Naive B cell (primary cell): ENCODE measurements around the gene AIFM3. TPM values are rescaled to one million over a fixed set of nuclear protein-coding genes. Genes with fewer than 3 reads are reported as not detected.

Source experiments
- ATAC-seq, 2 donors: fragments of 150-1000 bp; cut with Tn5 transposase; 2 replicates each; pipeline ENCODE4 v1.10.0; 2021; ENCODE audit warnings: low read depth in 2 of 2, mild to moderate bottlenecking in 2 of 2, moderate library complexity in 2 of 2
- DNase-seq: peaks from one replicate; pipeline ENCODE4 v3.0.0; 2022
- H3K27ac Mint-ChIP-seq, 6 donors: one replicate each; pipeline ENCODE4 v1.8.0; 2020 to 2022; ENCODE audit warnings: mild to moderate bottlenecking in 6 of 6, mixed read lengths in 6 of 6, moderate library complexity in 5 of 6, inconsistent platforms in 2 of 6
- H3K27me3 Mint-ChIP-seq, 3 donors: one replicate each; pipeline ENCODE4 v1.8.0; 2021 to 2022; ENCODE audit warnings: mixed read lengths in 3 of 3, mild to moderate bottlenecking in 1 of 3
- H3K36me3 Mint-ChIP-seq, 2 donors: one replicate each; pipeline ENCODE4 v1.8.0; 2020 to 2022; ENCODE audit warnings: mixed read lengths in 2 of 2, inconsistent platforms in 1 of 2, mild to moderate bottlenecking in 1 of 2
- H3K4me1 Mint-ChIP-seq, 3 donors: one replicate each; pipeline ENCODE4 v1.8.0; 2020 to 2022; ENCODE audit warnings: mixed read lengths in 3 of 3, inconsistent platforms in 1 of 3, mild to moderate bottlenecking in 1 of 3, moderate library complexity in 1 of 3
- H3K4me3 Mint-ChIP-seq, 8 donors: one replicate each; pipeline ENCODE4 v1.8.0; 2020 to 2022; ENCODE audit warnings: mild to moderate bottlenecking in 8 of 8, mixed read lengths in 8 of 8, moderate library complexity in 8 of 8, inconsistent platforms in 2 of 8
- H3K9me3 Mint-ChIP-seq, 7 donors: one replicate each; pipeline ENCODE4 v1.8.0; 2020 to 2022; ENCODE audit warnings: mixed read lengths in 7 of 7, mild to moderate bottlenecking in 5 of 7, inconsistent platforms in 2 of 7, moderate library complexity in 1 of 7
- polyA plus RNA-seq, 6 donors: library from polyadenylated mRNA; unstranded; fragments of 300-500 nt; fragmentation: Illumina TruSeq; gene quantifications; one replicate each; pipeline ENCODE4 v1.2.3, GENCODE V29; 2021; ENCODE audit warnings: low read depth in 6 of 6

AIFM3 gene
- polyA plus RNA-seq, 6 donors from 2014 or later: 0.26 to 0.82 TPM; not detected in 4

DNA sequence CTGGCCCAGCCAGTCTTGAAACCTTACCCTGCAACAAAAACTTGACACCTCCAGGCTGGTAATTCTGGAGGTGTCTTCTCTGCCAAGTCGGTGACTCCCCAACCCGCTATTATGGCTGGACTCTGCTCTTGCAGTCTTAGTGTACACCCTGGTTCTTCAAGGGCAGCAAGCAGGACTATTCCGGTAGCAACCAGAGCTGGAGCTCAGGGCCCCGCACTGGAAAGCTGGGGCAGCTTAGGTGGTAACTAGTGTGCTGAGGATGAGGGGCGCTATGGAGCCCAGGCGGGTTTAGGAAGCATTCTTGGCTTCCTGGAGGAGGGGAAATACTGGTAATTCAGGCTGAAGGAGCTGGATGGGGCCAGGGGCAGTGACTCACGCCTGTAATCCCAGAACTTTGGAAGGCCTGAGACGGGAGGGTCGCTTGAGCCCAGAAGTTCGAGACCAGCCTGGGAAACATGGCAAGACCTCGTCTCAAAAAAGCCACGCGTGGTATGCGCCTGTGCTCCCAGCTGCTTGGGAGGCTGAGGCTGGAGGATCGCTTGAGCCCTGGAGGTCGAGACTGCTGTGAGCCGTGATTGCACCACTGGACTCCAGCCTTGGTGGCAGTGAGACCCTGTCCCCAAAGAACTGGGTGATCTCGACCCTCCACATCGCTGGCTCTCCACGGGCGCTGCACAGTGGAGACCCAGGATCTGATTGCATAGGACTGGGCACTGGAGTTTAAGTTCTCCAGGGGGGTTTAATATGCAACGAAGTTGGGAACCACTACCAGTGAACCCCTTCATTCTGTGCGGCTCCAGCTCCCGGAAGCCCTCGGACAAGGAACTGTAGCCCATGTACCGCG is 10.6 kb upstream of the AIFM3 start:
- peaks cover 4 to 22% (median 21%) of the 10 kb centered on the region in 3 donors for H3K27me3 Mint-ChIP-seq
- H3K27ac Mint-ChIP-seq: peak overlapping the region in 1 of 6 donors; percentile 37
- peak overlapping the region; percentile 74 to 87 (median 80) for H3K4me3 Mint-ChIP-seq
- peaks cover 0 to 6% of the 10 kb centered on the region in 2 donors for H3K36me3 Mint-ChIP-seq
- peaks cover 0 to 2% (median 0%) of the 10 kb centered on the region in 7 donors for H3K9me3 Mint-ChIP-seq
- DNase-seq (no peak), ATAC-seq (no peak)
- H3K4me1 Mint-ChIP-seq: peaks cover 6 to 22% (median 21%) of the 10 kb centered on the region in 3 donors

DNA sequence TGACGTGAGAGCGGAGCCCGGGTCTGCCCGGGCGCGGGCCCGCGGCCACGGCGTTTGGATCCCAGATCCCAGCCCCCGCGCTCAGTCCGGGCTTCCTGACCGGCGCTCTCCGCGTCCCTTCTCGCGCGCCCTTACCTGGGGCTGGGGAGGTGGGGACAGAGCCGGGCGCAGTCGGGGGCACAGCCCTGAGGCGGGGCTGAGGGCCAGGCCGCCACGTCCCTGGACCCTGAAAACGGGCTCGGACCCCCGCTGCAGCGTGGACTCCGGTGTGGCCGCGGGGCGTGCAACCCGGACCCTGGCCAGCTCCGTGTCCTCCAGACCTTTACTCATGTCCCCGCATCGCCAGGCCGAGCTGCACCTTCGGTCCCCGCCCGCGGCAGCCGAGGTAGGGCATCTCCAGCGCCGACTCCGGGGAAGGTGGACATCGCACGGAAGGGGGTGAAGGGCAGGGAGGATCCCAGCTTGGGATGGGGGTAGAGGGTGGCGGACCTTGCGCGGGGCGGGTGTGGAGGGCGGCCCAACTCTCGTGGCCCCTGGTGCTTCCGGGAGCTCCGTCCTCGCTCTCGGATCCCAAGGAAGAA is 9.9 kb upstream of the AIFM3 start:
- Mint-ChIP-seq H3K9me3 (peaks cover 0 to 2% (median 0%) of the 10 kb centered on the region in 7 donors), H3K27me3 (peaks cover 8 to 22% (median 21%) of the 10 kb centered on the region in 3 donors), H3K4me3 (peak overlapping the region; percentile 74 to 93 (median 84)), H3K36me3 (peaks cover 0 to 6% of the 10 kb centered on the region in 2 donors), H3K27ac (peak overlapping the region in 1 of 6 donors; percentile 37), H3K4me1 (peaks cover 6 to 28% (median 27%) of the 10 kb centered on the region in 3 donors)
- no peak for DNase-seq
- peak; percentile 15 to 31 for ATAC-seq

DNA sequence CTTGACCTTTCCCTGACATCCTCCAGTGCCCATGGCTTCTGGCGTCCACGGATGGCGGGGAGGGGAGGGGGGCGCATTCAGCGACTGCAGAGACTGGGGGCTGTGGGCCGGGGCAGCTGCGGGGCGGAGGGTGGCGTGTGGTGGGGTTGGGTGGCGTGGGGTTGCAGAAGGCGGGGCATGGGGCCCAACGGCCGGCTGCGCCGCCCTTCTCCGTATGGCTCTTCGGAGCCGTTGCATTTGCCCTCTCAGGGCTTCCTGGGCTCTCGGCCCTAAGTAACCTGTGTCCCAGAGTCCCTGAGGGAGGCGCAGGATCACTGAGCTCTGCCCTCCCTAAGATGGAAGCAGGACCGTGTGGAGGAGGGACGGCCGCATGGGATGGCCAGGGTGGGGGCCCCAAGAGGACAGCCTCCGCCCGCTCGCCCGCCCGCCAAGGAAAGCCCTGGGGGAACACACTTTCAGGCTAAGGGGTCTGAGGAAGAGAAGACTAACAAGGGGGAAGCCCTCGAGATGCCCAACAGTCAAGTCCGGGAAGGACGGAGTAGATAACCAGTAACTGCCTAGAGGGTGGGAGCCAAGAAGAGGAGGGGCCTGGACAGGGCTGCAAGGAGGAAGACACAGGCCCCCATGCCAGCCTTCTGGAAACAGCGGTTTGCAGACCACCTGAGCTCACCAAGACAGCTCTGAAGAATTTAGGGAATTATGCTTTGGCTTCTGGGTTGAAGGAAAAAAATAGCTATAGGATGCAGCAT is 9.2 kb upstream of the AIFM3 start:
- peaks cover 6 to 30% (median 22%) of the 10 kb centered on the region in 3 donors for H3K4me1 Mint-ChIP-seq
- no peak for DNase-seq
- H3K9me3 Mint-ChIP-seq: peaks cover 0 to 2% (median 0%) of the 10 kb centered on the region in 7 donors
- no peaks in the 10 kb centered on the region for H3K36me3 Mint-ChIP-seq
- H3K27ac Mint-ChIP-seq: peak overlapping the region in 1 of 6 donors; percentile 56
- peak; percentile 41 to 46 for ATAC-seq
- H3K27me3 Mint-ChIP-seq: peaks cover 8 to 24% (median 21%) of the 10 kb centered on the region in 3 donors
- peak overlapping the region; percentile 74 to 93 (median 83) for H3K4me3 Mint-ChIP-seq

DNA sequence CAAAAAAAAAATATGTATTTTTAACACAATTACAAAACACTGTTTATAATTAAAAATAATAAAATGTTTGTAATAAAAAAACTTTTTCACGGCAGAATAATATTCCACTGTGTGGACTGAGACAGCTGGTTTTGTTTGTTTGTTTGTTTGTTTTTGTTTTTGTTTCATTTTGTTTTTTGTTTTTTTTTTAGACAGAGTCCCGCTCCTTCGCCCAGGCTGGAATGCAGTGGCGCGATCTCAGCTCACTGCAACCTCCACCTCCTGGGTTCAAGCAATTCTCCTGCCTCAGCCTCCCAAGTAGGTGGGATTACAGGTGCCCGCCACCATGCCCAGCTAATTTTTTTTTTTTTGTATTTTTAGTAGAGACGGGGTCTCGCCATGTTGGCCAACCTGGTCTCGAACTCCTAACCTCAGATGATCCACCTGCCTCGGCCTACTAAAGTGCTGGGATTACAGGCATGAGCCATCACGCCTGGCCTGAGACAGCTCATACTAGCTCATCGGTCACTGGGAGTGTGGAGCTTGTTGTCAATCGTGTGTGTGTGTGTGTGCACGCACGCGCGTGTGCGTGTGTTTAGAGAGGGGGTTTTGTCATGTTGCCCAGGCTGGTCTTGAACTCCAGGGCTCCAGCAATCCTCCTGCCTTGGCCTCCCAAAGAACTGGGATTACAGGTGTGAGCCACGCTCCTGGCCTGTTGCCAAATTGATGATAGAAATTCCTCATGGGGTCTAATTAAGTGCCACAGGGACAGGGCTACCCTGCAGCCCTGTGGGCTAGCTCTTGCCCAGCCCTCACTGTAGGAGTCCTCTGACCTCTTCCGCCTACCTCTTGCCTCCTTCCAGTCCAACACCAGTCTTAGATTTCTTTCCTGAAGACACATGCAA is 7.2 kb upstream of the AIFM3 start:
- Mint-ChIP-seq H3K4me3 (peak overlapping the region in 2 of 8 donors; percentile 19 to 66), H3K27me3 (peaks cover 8 to 34% (median 21%) of the 10 kb centered on the region in 3 donors), H3K27ac (peak overlapping the region in 1 of 6 donors; percentile 53), H3K36me3 (no peaks in the 10 kb centered on the region), H3K4me1 (peaks cover 15 to 43% (median 35%) of the 10 kb centered on the region in 3 donors), H3K9me3 (peaks cover 0 to 2% (median 0%) of the 10 kb centered on the region in 7 donors)
- no peak for DNase-seq
- ATAC-seq: no peak

DNA sequence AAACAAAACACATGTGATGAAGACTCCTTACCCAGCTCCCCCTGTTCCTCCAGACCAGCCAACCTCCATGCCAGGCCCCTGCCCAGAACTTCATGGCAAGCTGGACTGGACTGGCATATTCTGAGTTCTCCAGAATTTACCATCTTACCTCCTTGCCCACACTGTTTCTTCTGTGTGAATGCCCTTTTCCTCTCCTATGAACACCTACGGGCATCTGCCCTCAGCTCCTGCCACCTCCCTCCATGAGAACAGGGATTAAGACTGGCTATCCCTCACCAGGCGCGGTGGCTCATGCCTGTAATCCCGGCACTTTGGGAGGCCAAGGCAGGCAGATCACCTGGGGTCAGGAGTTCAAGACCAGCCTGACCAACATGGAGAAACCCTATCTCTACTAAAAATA is 6.4 kb upstream of the AIFM3 start:
- Mint-ChIP-seq H3K27ac (no peak overlapping the region), H3K9me3 (peaks cover 0 to 2% (median 0%) of the 10 kb centered on the region in 7 donors), H3K4me3 (peak overlapping the region in 1 of 8 donors; percentile 66), H3K27me3 (peaks cover 8 to 34% (median 21%) of the 10 kb centered on the region in 3 donors), H3K36me3 (no peaks in the 10 kb centered on the region), H3K4me1 (peaks cover 18 to 48% (median 36%) of the 10 kb centered on the region in 3 donors)
- ATAC-seq (no peak), DNase-seq (no peak)

DNA sequence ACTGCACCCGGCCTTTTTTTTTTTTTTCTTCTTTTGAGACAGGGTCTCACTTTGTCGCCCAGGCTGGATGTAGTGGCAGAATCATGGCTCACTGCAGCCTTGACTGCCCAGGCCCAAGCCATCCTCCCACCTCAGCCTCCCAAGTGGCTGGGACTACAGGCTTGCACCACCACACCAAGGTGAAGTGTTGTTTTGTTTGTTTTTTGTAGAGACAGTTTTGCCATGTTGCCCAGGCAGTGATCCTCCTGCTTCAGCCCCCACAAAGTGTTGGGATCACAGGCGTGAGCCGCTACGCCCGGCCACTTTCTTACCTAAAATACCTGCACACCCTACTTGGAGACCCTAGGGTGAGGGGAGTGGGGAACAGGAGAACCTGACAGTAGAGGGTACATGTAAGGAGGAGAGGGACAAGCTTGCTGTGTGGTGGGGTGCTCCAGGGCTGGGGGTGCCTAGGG is 4.5 kb upstream of the AIFM3 start:
- H3K9me3 Mint-ChIP-seq: peaks cover 0 to 2% (median 0%) of the 10 kb centered on the region in 7 donors
- DNase-seq (no peak), ATAC-seq (no peak)
- no peak overlapping the region for H3K4me3 Mint-ChIP-seq
- H3K27me3 Mint-ChIP-seq: peaks cover 8 to 34% (median 21%) of the 10 kb centered on the region in 3 donors
- peaks cover 23 to 47% (median 39%) of the 10 kb centered on the region in 3 donors for H3K4me1 Mint-ChIP-seq
- no peak overlapping the region for H3K27ac Mint-ChIP-seq
- H3K36me3 Mint-ChIP-seq: no peaks in the 10 kb centered on the region

DNA sequence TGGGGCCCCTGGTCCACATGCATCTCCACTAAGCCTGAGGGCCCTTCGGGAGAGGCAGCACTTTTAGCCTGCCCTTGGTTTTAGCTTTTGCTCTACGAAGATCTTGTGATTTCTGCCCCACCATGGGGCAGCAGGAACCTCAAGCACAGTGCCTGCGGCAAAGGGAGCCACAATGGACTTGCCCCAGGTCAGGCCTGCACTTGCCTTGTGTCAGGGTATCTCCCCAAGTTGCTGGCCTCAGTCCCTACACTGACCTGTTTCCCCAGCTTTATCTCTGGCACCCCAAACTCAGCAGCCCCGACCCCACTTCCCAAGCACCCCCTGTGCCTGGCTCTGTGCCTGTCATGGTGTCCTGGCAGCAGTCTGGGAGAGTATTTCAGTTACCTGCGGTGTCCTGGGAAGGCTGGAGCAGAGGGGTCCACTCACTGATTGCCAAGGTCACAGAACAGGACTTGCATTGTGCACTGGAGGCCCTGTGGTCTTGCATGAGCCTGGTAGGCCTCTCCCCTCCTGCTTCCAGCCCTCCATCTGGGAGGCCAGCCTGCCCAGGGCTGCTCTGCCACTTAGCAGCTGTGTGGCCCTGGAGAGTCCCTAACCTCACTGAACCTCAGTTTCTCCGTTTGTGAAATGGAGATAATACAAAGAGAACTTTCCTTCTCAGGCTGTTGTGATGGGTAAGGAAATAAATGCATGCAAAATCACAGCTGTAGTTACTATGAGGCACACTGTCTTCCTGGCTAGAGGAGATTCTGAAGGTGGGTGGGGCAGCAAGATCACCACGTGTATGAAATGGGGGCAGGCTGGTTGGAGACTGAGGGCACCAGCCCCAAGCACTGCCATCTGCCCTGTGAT is 3.6 kb upstream of the AIFM3 start:
- Mint-ChIP-seq H3K36me3 (no peaks in the 10 kb centered on the region), H3K27ac (no peak overlapping the region)
- ATAC-seq: no peak

DNA sequence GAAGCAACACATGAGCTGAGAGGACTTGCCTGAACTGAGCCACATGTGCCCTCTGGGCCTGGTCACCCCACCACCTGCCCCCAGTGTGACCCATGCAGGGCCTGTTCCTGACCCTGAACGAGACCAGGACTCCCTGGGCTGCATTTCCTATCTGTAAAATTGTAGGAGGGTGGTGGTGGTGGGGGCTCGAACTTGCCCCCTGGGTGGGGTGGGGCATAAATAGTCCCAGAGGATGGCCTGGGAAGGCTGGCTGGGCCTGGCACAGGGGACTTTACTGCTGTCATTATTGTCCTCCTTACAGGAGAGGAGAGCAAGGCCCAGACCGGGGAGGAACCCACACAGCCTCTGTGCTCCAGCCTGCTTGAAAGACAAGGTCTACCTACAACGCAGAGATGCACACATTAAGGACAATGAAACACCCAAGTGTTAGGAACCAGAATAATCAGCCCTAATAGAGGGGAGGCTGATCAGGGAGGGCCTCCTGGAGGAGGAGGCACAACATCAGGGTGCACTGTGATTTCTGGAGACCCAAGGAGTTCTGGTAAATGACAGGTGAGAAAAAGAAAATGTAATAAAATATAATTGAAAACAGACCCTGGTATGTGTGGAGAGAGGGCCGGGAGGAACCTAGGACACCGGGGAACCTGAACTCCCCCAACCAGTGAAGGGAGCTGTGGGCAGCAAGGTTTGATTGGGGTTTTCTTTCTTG is 2.8 kb upstream of the AIFM3 start:
- Mint-ChIP-seq H3K9me3 (no peaks in the 10 kb centered on the region), H3K27me3 (peaks cover 8 to 22% (median 11%) of the 10 kb centered on the region in 3 donors), H3K27ac (peak overlapping the region in 5 of 6 donors; percentile 58 to 73 (median 62)), H3K4me1 (peaks cover 29 to 52% (median 45%) of the 10 kb centered on the region in 3 donors), H3K4me3 (peak overlapping the region; percentile 77 to 88 (median 84)), H3K36me3 (no peaks in the 10 kb centered on the region)
- no peak for ATAC-seq
- no peak for DNase-seq

More for the DNA sequence above, 3.6 kb upstream of the AIFM3 start:
- Mint-ChIP-seq H3K4me3 (peak overlapping the region in 6 of 8 donors; percentile 15 to 84 (median 50)), H3K27me3 (peaks cover 8 to 26% (median 12%) of the 10 kb centered on the region in 3 donors), H3K4me1 (peaks cover 24 to 47% (median 39%) of the 10 kb centered on the region in 3 donors), H3K9me3 (no peaks in the 10 kb centered on the region)
- no peak for DNase-seq

DNA sequence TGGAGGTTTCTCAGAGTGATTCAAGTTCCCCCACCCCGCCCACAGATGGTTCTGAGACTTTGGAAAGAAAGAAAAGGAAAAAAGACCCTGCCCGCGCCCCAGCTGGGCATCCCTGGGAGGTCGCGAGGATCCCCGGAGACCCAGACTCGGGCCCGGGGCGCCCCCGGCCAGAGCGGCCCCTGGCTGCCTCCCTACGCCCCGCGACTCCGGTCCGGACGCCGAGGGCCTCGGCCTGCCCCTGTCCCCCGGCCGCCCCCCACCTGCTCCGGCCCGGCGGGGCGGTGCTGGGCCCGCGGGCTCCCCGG is 2.3 kb upstream of the AIFM3 start:
- Mint-ChIP-seq H3K4me3 (peak overlapping the region; percentile 77 to 88 (median 84)), H3K27me3 (peaks cover 8 to 22% (median 11%) of the 10 kb centered on the region in 3 donors), H3K9me3 (no peaks in the 10 kb centered on the region), H3K4me1 (peaks cover 29 to 52% (median 45%) of the 10 kb centered on the region in 3 donors), H3K36me3 (no peaks in the 10 kb centered on the region), H3K27ac (peak overlapping the region in 3 of 6 donors; percentile 62 to 73 (median 66))
- ATAC-seq (no peak), DNase-seq (no peak)

DNA sequence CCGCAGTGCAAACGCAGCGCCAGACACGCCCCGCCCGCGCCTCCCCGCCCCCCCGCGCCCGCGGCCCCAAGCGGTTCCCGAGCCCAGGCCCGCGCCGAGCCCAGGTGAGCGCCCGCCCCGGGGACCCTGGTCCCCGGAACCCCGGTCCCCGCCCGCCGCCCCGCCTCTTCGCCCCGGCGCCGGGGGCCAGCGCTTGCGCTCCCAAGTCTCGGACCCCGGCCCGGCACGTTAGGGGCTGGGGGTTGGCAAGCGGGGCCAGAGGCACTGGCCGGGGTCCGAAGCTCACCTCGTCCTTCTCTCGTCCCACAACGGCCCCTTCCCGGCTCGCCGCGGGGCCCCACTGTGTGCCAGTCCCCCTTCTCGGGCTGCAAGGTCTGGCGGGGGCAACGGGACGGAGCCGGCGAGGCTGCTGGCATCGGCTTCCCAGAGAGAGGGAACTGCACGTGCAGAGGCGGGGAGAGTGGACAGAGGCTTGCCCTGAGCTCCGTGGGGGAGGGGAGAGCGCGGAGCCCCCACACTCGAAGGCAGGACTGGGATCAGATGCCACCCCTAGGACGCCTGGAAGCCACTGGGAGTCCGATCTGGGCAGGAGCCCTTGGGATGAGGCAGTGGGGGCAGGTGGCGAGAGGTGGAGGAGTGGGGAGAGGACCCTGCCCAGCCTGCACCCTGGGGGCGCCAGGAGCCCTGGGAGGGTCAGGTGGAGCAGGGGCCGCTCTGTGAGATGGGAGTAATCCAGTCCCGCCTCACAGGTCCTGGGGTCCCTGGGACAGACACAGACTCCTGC is 1.8 kb upstream of the AIFM3 start:
- peaks cover 7 to 18% (median 8%) of the 10 kb centered on the region in 3 donors for H3K27me3 Mint-ChIP-seq

More for the DNA sequence above, 1.8 kb upstream of the AIFM3 start:
- no peaks in the 10 kb centered on the region for H3K36me3 Mint-ChIP-seq
- peak overlapping the region in 7 of 8 donors; percentile 71 to 89 (median 75) for H3K4me3 Mint-ChIP-seq
- peak; percentile 28 to 31 for ATAC-seq
- H3K4me1 Mint-ChIP-seq: peaks cover 29 to 52% (median 45%) of the 10 kb centered on the region in 3 donors
- peak overlapping the region in 2 of 6 donors; percentile 10 to 34 for H3K27ac Mint-ChIP-seq
- H3K9me3 Mint-ChIP-seq: no peaks in the 10 kb centered on the region
- no peak for DNase-seq
